Naive thymus-derived CD8-positive, alpha-beta T cell (primary cell): ENCODE data around the gene TAF3. TPM values are rescaled to one million over a fixed set of nuclear protein-coding genes. Genes with fewer than 3 reads are reported as not detected.

Experiments used
- ATAC-seq, 2 donors: fragments of 150-1000 bp; cut with Tn5 transposase in 1 of 2; sonication (Bioruptor Pico), chemical (Tn5 transposase) in 1 of 2; 1 replicate in 1 of 2; 2 replicates in 1 of 2; pipeline ENCODE4 v1.10.0; 2021; ENCODE audit warnings: mild to moderate bottlenecking in 2 of 2, moderate library complexity in 2 of 2
- POLR2A ChIA-PET: fragments of 350-600 bp; sonication (Branson Sonifier 250); formaldehyde crosslinking; loops from one replicate; lab custom pipeline; 2021; ENCODE audit warnings: antibody characterized with exemption; lab: Charles Lee
- DNase-seq, 10 donors: peaks; one replicate each; pipeline versions ENCODE4 v3.0.0 to v3.0.0-alpha.2; 2020 to 2022
- H3K27ac Mint-ChIP-seq, 10 donors: one replicate each; pipeline ENCODE4 v1.8.0; 2020 to 2022; ENCODE audit warnings: mild to moderate bottlenecking in 10 of 10, mixed read lengths in 10 of 10, moderate library complexity in 4 of 10, inconsistent platforms in 1 of 10
- H3K27me3 Mint-ChIP-seq, 5 donors: one replicate each; pipeline ENCODE4 v1.8.0; 2021 to 2022; ENCODE audit warnings: mixed read lengths in 5 of 5
- H3K36me3 Mint-ChIP-seq, 3 donors: one replicate each; pipeline ENCODE4 v1.8.0; 2020 to 2022; ENCODE audit warnings: mixed read lengths in 3 of 3, mild to moderate bottlenecking in 2 of 3, inconsistent platforms in 1 of 3
- H3K4me1 Mint-ChIP-seq, 4 donors: one replicate each; pipeline ENCODE4 v1.8.0; 2021 to 2022; ENCODE audit warnings: mixed read lengths in 4 of 4
- H3K4me3 Mint-ChIP-seq, 10 donors: one replicate each; pipeline ENCODE4 v1.8.0; 2020 to 2022; ENCODE audit warnings: mild to moderate bottlenecking in 10 of 10, mixed read lengths in 10 of 10, moderate library complexity in 6 of 10, inconsistent platforms in 1 of 10
- H3K9me3 Mint-ChIP-seq, 9 donors: one replicate each; pipeline ENCODE4 v1.8.0; 2020 to 2022; ENCODE audit warnings: mixed read lengths in 9 of 9, mild to moderate bottlenecking in 3 of 9, inconsistent platforms in 1 of 9, moderate library complexity in 1 of 9
- polyA plus RNA-seq, 3 donors: library from polyadenylated mRNA; unstranded; fragments of 300-500 nt; fragmentation: Illumina TruSeq; gene quantifications; one replicate each; pipeline ENCODE4 v1.2.3, GENCODE V29; 2021
- total RNA-seq, 8 experiments: library from RNA in 2 of 8; stranded (reverse) in 2 of 8; gene quantifications; one replicate each; pipeline ENCODE4 v1.2.3 and lab custom pipeline; 2021 to 2026

TAF3 gene
- total and polyA plus RNA-seq, 5 experiments from 2014 or later: 6.8 to 24.6 (median 16.4) TPM

DNA sequence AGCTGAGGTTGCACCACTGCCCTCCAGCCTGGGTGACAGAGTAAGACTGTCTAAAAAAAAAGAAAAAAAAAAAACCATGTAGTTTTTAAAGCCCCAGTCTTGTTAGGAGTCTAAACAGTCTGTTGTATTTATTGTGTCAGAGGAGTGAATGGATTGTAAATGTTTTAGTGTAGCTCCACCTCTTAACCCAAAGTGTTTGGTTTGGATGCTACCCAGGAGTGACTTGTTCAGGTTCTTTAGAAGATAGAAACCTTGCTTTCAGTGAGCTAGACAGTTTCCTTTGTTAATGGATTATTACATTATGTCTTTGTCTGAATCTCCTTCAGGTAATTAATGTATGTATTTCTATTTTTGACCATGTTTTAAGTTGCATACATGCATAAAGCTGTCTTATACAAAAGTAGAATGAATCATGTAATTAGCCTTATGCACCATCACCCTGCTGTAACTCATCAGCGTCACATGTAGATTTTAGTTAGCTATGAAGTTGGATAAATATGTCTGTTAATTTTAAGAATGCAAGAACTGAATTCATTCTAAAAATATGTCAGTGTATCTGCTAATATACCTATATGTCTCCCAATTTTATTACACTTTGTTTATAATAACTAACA, 97.7 kb downstream of the TAF3 start:
- POLR2A ChIA-PET: no interaction called here
- ATAC-seq: no peak
- DNase-seq: no peak
- H3K4me1 Mint-ChIP-seq: peaks cover 11 to 24% (median 21%) of the 10 kb centered on the region in 4 donors
- H3K36me3 Mint-ChIP-seq: peaks cover 0 to 8% (median 2%) of the 10 kb centered on the region in 3 donors
- no peak overlapping the region for H3K4me3 Mint-ChIP-seq
- no peak overlapping the region for H3K27ac Mint-ChIP-seq
- H3K27me3 Mint-ChIP-seq: no peaks in the 10 kb centered on the region
- no peaks in the 10 kb centered on the region for H3K9me3 Mint-ChIP-seq

DNA sequence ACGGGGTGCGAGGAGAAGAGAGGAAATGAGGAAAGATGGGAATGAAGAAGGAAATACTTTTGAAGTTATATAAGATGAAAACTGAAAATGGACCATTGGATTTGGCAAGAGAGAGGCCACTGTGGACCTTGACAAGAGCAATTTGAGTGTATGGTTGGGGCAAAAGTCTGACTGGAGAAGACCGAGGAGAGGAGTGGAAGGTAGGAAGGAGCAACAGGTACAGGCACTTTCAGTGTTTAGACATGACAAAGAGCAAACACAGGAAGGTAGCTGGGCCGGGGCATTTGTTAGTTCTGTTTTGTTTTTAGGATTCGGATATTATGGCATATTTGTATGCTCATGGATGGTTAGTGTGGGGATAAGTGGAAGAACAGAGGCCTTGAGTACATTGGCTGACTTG, 99.4 kb downstream of the TAF3 start:
- H3K9me3 Mint-ChIP-seq: no peaks in the 10 kb centered on the region
- H3K27ac Mint-ChIP-seq: no peak overlapping the region
- ATAC-seq (no peak), DNase-seq (no peak)
- no peaks in the 10 kb centered on the region for H3K27me3 Mint-ChIP-seq
- H3K4me3 Mint-ChIP-seq: no peak overlapping the region
- POLR2A ChIA-PET: interaction anchor here (1.3 kb wide), 1 partner anchor 15 kb away, joined by 6 read pairs; no protein-coding TSS in a partner anchor
- H3K4me1 Mint-ChIP-seq: peaks cover 11 to 22% (median 11%) of the 10 kb centered on the region in 4 donors
- peaks cover 0 to 2% (median 0%) of the 10 kb centered on the region in 3 donors for H3K36me3 Mint-ChIP-seq

DNA sequence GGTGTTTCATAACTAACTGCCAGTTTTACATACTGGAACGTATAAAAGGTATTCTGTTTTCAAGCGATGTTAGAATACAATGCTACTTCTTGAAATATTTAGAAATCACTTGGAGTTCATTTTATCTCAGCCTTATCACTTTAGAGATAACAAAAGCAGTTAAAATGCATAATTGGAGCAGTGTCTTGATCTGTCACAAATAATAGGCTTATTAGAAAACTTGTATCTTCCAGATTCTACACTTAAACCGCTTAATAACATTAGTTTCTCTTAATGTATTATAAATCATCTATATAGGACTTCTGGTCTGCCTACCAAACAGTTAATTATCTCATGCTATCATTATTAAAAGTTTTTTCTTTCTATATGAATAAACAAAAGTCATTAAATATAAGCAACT, 104.4 kb downstream of the TAF3 start:
- Mint-ChIP-seq H3K4me1 (peaks cover 11 to 16% (median 14%) of the 10 kb centered on the region in 4 donors), H3K27ac (no peak overlapping the region), H3K4me3 (no peak overlapping the region), H3K9me3 (peaks cover 0 to 1% (median 0%) of the 10 kb centered on the region in 9 donors), H3K36me3 (peaks cover 0 to 4% (median 0%) of the 10 kb centered on the region in 3 donors), H3K27me3 (no peaks in the 10 kb centered on the region)
- ATAC-seq (no peak), DNase-seq (no peak)
- POLR2A ChIA-PET: no interaction called here

- H3K9me3 Mint-ChIP-seq: peaks cover 0 to 1% (median 0%) of the 10 kb centered on the region in 9 donors
- ATAC-seq: no peak
- peaks cover 5 to 6% (median 5%) of the 10 kb centered on the region in 3 donors for H3K36me3 Mint-ChIP-seq
- no peak overlapping the region for H3K27ac Mint-ChIP-seq
- no peak for DNase-seq
- no peaks in the 10 kb centered on the region for H3K27me3 Mint-ChIP-seq
- no peak overlapping the region for H3K4me3 Mint-ChIP-seq
- peaks cover 14 to 23% (median 18%) of the 10 kb centered on the region in 4 donors for H3K4me1 Mint-ChIP-seq
- POLR2A ChIA-PET: no interaction called here
These were observed 110.2 kb downstream of the TAF3 start for GRCh38 chr10:7928536-7928935.

DNA sequence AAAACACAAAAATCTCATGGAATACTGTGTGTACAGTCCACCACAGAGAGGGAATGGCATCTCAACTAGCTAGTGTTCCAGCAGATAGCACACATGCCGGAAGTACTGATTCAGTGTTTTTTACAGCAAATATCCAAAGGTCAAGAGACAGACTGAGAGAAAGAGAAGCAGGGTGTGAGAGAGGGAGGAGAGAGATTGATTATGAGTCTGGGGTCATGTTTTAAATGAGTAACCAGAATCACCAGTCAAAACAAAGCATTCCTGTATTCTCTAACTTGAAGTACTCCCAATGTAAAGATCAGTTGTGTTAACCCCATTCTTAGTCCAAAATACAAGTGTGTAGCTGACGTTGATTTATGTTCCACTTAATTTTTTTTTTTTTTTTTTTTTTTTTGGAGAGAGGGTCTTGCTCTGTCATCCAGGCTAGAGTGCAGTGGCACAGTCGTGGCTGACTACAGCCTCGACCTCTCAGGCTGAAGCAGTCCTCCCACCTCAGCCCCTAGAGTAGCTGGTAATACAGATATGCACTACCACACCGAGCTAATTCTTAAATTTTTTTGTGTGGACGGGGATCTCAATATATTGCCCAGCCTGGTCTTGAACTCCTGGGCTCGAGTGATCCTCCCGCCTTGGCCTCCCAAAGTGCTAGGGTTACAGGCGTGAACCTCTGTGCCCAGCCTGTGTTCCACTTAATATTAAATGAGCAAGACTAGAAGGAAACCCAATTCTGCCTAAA, 114.2 kb downstream of the TAF3 start:
- Mint-ChIP-seq H3K9me3 (peaks cover 0 to 16% (median 5%) of the 10 kb centered on the region in 9 donors), H3K27ac (no peak overlapping the region), H3K27me3 (no peaks in the 10 kb centered on the region), H3K36me3 (peaks cover 22 to 26% (median 25%) of the 10 kb centered on the region in 3 donors), H3K4me3 (no peak overlapping the region), H3K4me1 (peaks cover 9 to 16% (median 11%) of the 10 kb centered on the region in 4 donors)
- DNase-seq: no peak
- no peak for ATAC-seq
- POLR2A ChIA-PET: interaction anchor here (0.6 to 1.2 kb wide), 3 partner anchors 14 to 38 kb away, joined by 3 to 8 read pairs (median 6); no protein-coding TSS in a partner anchor

DNA sequence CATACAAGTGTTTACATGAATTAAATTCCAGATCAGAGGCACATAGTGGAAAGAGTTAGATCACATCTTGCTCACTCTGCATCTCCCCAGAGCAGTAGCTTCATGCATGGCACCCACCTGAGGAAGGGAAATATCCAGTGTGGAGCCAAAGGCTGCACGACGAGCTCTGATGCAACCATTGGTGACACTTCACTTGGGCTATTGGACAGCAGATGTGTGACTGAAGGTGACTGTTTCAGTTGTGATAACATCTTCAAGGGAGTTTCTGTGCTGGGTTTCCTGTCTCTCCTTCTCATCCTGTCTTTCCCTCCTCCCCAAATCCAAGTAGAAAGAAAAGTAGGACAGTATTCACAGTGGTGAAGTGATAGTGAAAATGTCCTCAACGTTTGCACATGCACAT, 115.0 kb downstream of the TAF3 start:
- H3K4me3 Mint-ChIP-seq: no peak overlapping the region
- POLR2A ChIA-PET: interaction anchor here (1.2 kb wide), 1 partner anchor 15 kb away, joined by 6 read pairs; no protein-coding TSS in a partner anchor
- no peaks in the 10 kb centered on the region for H3K27me3 Mint-ChIP-seq
- H3K4me1 Mint-ChIP-seq: peaks cover 5 to 16% (median 13%) of the 10 kb centered on the region in 4 donors
- DNase-seq: no peak
- no peak for ATAC-seq
- H3K27ac Mint-ChIP-seq: no peak overlapping the region
- peaks cover 23 to 33% (median 31%) of the 10 kb centered on the region in 3 donors for H3K36me3 Mint-ChIP-seq
- peaks cover 0 to 24% (median 7%) of the 10 kb centered on the region in 9 donors for H3K9me3 Mint-ChIP-seq

- POLR2A ChIA-PET: no interaction called here
- H3K27ac Mint-ChIP-seq: no peak overlapping the region
These were observed 115.5 kb downstream of the TAF3 start for GRCh38 chr10:7933757-7934156.

DNA sequence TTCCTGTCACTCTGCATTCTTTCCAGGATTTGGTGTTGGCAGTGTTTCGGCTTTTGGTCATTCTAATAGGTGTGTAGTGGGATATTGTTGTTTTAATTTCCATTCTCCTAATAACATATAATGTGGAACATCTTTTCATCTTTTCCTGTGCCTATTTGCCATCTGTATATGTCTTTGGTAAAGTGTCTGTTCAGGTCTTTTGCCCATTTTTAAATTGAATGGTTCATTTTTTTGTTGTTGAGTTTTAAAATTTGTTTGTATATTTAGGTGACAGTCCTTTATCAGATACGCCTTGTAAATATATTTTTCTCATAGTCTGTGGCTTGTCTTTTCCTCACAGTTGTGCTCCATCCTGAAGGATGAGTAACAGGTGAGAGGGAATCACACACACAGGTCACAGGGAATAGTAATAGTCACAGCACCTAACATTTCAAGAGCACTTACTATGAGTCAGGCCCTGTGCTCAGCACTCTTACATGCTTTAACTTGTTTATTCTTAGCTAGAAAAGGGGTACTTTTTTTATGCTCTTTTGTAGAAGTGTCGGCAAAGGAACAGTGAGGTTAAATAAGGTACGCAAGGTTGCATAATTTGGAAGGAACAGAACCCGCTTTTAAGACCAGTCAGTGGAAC, 119.1 kb downstream of the TAF3 start:
- no peaks in the 10 kb centered on the region for H3K27me3 Mint-ChIP-seq
- peak overlapping the region in 1 of 10 donors; percentile 14 for H3K4me3 Mint-ChIP-seq
- H3K4me1 Mint-ChIP-seq: peaks cover 11 to 31% (median 23%) of the 10 kb centered on the region in 4 donors
- H3K27ac Mint-ChIP-seq: no peak overlapping the region
- H3K36me3 Mint-ChIP-seq: peaks cover 39 to 47% (median 47%) of the 10 kb centered on the region in 3 donors
- H3K9me3 Mint-ChIP-seq: peaks cover 0 to 38% (median 19%) of the 10 kb centered on the region in 9 donors
- POLR2A ChIA-PET: interaction anchor here (0.5 kb wide), 1 partner anchor 12 kb away, joined by 5 read pairs; no protein-coding TSS in a partner anchor
- no peak for ATAC-seq
- no peak for DNase-seq

More at GRCh38 chr10:7933757-7934156, 115.5 kb downstream of the TAF3 start:
- ATAC-seq: no peak
- Mint-ChIP-seq H3K4me1 (peaks cover 6 to 18% (median 17%) of the 10 kb centered on the region in 4 donors), H3K27me3 (no peaks in the 10 kb centered on the region), H3K36me3 (peaks cover 28 to 37% (median 36%) of the 10 kb centered on the region in 3 donors), H3K4me3 (no peak overlapping the region), H3K9me3 (peaks cover 0 to 29% (median 12%) of the 10 kb centered on the region in 9 donors)
- DNase-seq: no peak

DNA sequence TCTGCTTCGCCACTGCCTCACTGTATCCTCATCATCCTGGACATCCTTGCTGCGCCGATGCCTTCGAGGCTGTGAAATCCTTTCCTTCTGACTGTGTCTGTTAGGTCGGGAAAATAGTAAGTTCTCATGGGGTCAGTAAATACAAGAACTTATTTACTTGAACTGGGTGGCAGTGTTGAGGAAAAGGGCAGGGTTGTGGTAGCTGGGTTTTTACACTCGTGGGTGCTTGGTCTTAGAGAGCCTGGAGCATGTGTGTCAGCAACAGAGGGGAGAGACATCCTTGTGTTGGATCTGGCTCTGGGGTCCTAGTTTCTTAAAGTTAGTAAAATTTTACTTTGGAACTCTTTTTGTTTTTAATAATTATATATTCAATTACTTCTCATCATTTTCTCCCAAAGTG, 123.3 kb downstream of the TAF3 start:
- no peak for DNase-seq
- Mint-ChIP-seq H3K27ac (peak overlapping the region in 4 of 10 donors; percentile 10 to 67 (median 60)), H3K4me3 (no peak overlapping the region), H3K9me3 (peaks cover 0 to 31% (median 15%) of the 10 kb centered on the region in 9 donors), H3K27me3 (no peaks in the 10 kb centered on the region), H3K4me1 (peaks cover 34 to 55% (median 40%) of the 10 kb centered on the region in 4 donors), H3K36me3 (peaks cover 30 to 40% (median 34%) of the 10 kb centered on the region in 3 donors)
- POLR2A ChIA-PET: no interaction called here
- ATAC-seq: no peak

GRCh38 chr10:7942316-7942715, 124.0 kb downstream of the TAF3 start:
- Mint-ChIP-seq H3K27ac (no peak overlapping the region), H3K4me1 (peaks cover 36 to 60% (median 41%) of the 10 kb centered on the region in 4 donors), H3K9me3 (peaks cover 0 to 24% (median 12%) of the 10 kb centered on the region in 9 donors), H3K27me3 (no peaks in the 10 kb centered on the region), H3K36me3 (peaks cover 27 to 39% (median 27%) of the 10 kb centered on the region in 3 donors), H3K4me3 (no peak overlapping the region)
- ATAC-seq (no peak), DNase-seq (no peak)
- POLR2A ChIA-PET: no interaction called here

DNA sequence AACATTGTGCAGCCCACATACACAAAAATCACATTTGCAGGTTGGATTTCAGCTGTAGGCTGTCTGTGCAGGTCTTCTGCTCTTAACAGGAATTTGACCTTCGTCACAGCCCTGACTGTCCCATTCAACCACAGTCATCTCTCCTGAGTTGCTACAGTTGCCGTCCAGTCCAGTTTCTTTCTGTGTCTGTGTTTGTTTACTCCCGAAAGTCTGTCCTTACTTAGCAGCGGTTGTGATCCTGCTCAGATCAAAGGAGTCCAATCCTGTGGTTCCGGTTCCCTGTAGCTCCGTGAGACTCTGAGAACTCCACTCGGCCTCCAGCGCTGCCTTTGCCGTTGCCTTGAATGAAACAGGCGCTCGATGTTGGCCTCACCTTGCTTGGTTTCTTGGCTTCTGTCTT, 124.6 kb downstream of the TAF3 start:
- Mint-ChIP-seq H3K27me3 (no peaks in the 10 kb centered on the region), H3K4me3 (no peak overlapping the region), H3K4me1 (peaks cover 40 to 61% (median 46%) of the 10 kb centered on the region in 4 donors), H3K9me3 (peaks cover 0 to 21% (median 8%) of the 10 kb centered on the region in 9 donors), H3K27ac (no peak overlapping the region), H3K36me3 (peaks cover 22 to 41% (median 23%) of the 10 kb centered on the region in 3 donors)
- DNase-seq (no peak), ATAC-seq (no peak)
- POLR2A ChIA-PET: no interaction called here

DNA sequence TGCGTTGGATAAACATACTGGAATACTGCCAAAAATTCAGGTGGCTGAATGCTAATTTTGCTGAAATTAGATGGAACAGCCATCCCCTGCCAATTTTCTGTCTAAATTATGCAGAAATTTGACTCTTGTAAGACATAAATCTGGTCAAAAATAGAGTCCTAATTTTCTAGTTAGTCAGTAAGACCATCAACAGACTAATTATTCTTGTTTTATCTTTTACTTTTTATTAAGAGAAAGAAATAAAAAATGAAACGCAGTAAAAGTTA, 125.8 kb downstream of the TAF3 start:
- Mint-ChIP-seq H3K36me3 (peaks cover 10 to 42% (median 18%) of the 10 kb centered on the region in 3 donors), H3K27me3 (no peaks in the 10 kb centered on the region), H3K27ac (no peak overlapping the region), H3K9me3 (peaks cover 0 to 8% (median 2%) of the 10 kb centered on the region in 9 donors), H3K4me1 (peaks cover 38 to 52% (median 47%) of the 10 kb centered on the region in 4 donors), H3K4me3 (no peak overlapping the region)
- POLR2A ChIA-PET: no interaction called here
- ATAC-seq: no peak
- no peak for DNase-seq
